Regular cardiac myocyte (primary cell): ENCODE measurements around the gene STRC. TPM values are rescaled to one million over a fixed set of nuclear protein-coding genes. Genes with fewer than 3 reads are reported as not detected.

Source experiments
- total RNA-seq: library from RNA; depleted of rRNA; stranded (reverse); fragments of >200 nt; gene quantifications from 2 replicates; pipeline ENCODE4 v1.2.3, GENCODE V29; 2014

Gene STRC
- 0.28 TPM in 1 of 2 replicates, not detected in the other for total RNA-seq

GRCh38 chr15:43618700-43619099 is at the start of gene STRC:
STRC (minus strand) TSS chr15:43618800; CDS start chr15:43618722, 78 bp downstream.

GRCh38 chr15:43648649-43649429 is 30.2 kb upstream of the STRC start, which contains the start of gene CATSPER2:
CATSPER2 (minus strand) TSS chr15:43648844; CDS start chr15:43648061, 783 bp downstream.

GRCh38 chr15:43593328-43594190 is 25.0 kb downstream of the STRC start, which contains the start of gene CKMT1B:
CKMT1B (plus strand) TSS chr15:43594027; CDS start chr15:43594219, 192 bp downstream.

GRCh38 chr15:43589778-43590466 is 28.7 kb downstream of the STRC start, which contains the start of gene PPIP5K1:
PPIP5K1 (minus strand) TSS chr15:43590208; CDS start chr15:43584504, 5,704 bp downstream.

Other genes with a start within 250 kb of the STRC start
- gene ZSCAN29, start 247.8 kb downstream of the STRC start, total RNA-seq, result 15.5 and 17.4 TPM in 2 replicates
- gene TUBGCP4, start 247.7 kb downstream of the STRC start, total RNA-seq, result 12.1 and 12.5 TPM in 2 replicates
- gene TP53BP1, start 125.6 kb downstream of the STRC start, total RNA-seq, result 75.3 and 76.1 TPM in 2 replicates
- 39.5 and 44.3 TPM in 2 replicates for gene MAP1A, start 101.2 kb downstream of the STRC start, total RNA-seq
- gene PPIP5K1, start 28.6 kb downstream of the STRC start, total RNA-seq, result 16.1 and 61.7 TPM in 2 replicates
- 0.85 TPM in 1 of 2 replicates, not detected in the other for gene CKMT1B, start 24.8 kb downstream of the STRC start, total RNA-seq
- 0.96 and 1.1 TPM in 2 replicates for gene CATSPER2, start 30.0 kb upstream of the STRC start, total RNA-seq
- not detected in 2 replicates for gene CKMT1A, start 75.1 kb upstream of the STRC start, total RNA-seq
- 187 and 208 TPM in 2 replicates for gene PDIA3, start 127.6 kb upstream of the STRC start, total RNA-seq
- 1.7 and 1.9 TPM in 2 replicates for gene ELL3, start 158.2 kb upstream of the STRC start, total RNA-seq
- gene SERF2, start 173.5 kb upstream of the STRC start, total RNA-seq, result 568 and 1,723 TPM in 2 replicates
- gene SERINC4, start 181.4 kb upstream of the STRC start, total RNA-seq, result not detected in 2 replicates
- 6.8 and 16.3 TPM in 2 replicates for gene HYPK, start 181.8 kb upstream of the STRC start, total RNA-seq
- gene MFAP1, start 205.9 kb upstream of the STRC start, total RNA-seq, result 32.1 and 43.1 TPM in 2 replicates
- 3.9 and 26.1 TPM in 2 replicates for gene WDR76, start 208.2 kb upstream of the STRC start, total RNA-seq